Naive thymus-derived CD4-positive, alpha-beta T cell (primary cell): ENCODE data around the gene TMEM42. TPM values are rescaled to one million over a fixed set of nuclear protein-coding genes. Genes with fewer than 3 reads are reported as not detected.
A peak's percentile ranks its signal among the peaks of the same experiment; 100 is the strongest.

ENCODE experiments used
- ATAC-seq: fragments of 150-1000 bp; cut with Tn5 transposase; 2 replicates; pipeline ENCODE4 v1.10.0; 2021; ENCODE audit warnings: mild to moderate bottlenecking, moderate library complexity
- CTCF ChIA-PET: fragments of 350-600 bp; sonication (Branson Sonifier 250); formaldehyde crosslinking; loops from one replicate; lab custom pipeline; 2021; ENCODE audit warnings: antibody characterized with exemption; lab: Charles Lee
- POLR2A ChIA-PET: fragments of 350-600 bp; sonication (Branson Sonifier 250); formaldehyde crosslinking; loops from one replicate; lab custom pipeline; 2021; ENCODE audit warnings: antibody characterized with exemption, inconsistent platforms; lab: Charles Lee
- DNase-seq, 9 donors: peaks; one replicate each; pipeline versions ENCODE4 v3.0.0 to v3.0.0-alpha.2; 2020 to 2022; ENCODE audit warnings: mixed read lengths in 1 of 9
- H3K27ac ChIP-seq: one replicate; pipeline ENCODE4 v1.7.0; 2013; ENCODE audit warnings: mild to moderate bottlenecking, low read depth, low read length, moderate library complexity
- H3K27me3 ChIP-seq, 2 donors: one replicate each; pipeline ENCODE4 v1.7.0; 2013; ENCODE audit warnings: low read length in 2 of 2, mild to moderate bottlenecking in 2 of 2, moderate library complexity in 2 of 2; ENCODE audit not compliant: control insufficient read depth in 2 of 2, insufficient read depth in 2 of 2
- H3K36me3 ChIP-seq, 3 experiments: 1 replicate in 2 of 3; 2 replicates in 1 of 3; pipeline ENCODE4 v1.7.0; 2013; ENCODE audit warnings: low read length in 3 of 3, mild to moderate bottlenecking in 3 of 3, moderate library complexity in 1 of 3; ENCODE audit not compliant: insufficient read depth in 3 of 3, control insufficient read depth in 2 of 3
- H3K4me1 ChIP-seq, 2 donors: one replicate each; pipeline ENCODE4 v1.7.0; 2013; ENCODE audit warnings: low read length in 2 of 2, mild to moderate bottlenecking in 2 of 2, moderate library complexity in 1 of 2; ENCODE audit not compliant: control insufficient read depth in 2 of 2, insufficient read depth in 2 of 2
- H3K4me3 ChIP-seq: 2 replicates; pipeline ENCODE4 v1.7.0; 2013; ENCODE audit warnings: mild to moderate bottlenecking, low read length
- H3K9me3 ChIP-seq, 3 experiments: 1 replicate in 2 of 3; 2 replicates in 1 of 3; pipeline ENCODE4 v1.7.0; 2013; ENCODE audit warnings: low read length in 3 of 3; ENCODE audit not compliant: control insufficient read depth in 2 of 3
- H3K27ac Mint-ChIP-seq, 9 donors: one replicate each; pipeline ENCODE4 v1.8.0; 2020 to 2022; ENCODE audit warnings: mixed read lengths in 9 of 9, mild to moderate bottlenecking in 8 of 9, moderate library complexity in 5 of 9, inconsistent platforms in 2 of 9
- H3K27me3 Mint-ChIP-seq, 5 donors: one replicate each; pipeline ENCODE4 v1.8.0; 2021 to 2022; ENCODE audit warnings: mixed read lengths in 5 of 5, mild to moderate bottlenecking in 1 of 5
- H3K36me3 Mint-ChIP-seq, 5 donors: one replicate each; pipeline ENCODE4 v1.8.0; 2020 to 2022; ENCODE audit warnings: mixed read lengths in 5 of 5, mild to moderate bottlenecking in 3 of 5, inconsistent platforms in 1 of 5
- H3K4me1 Mint-ChIP-seq, 7 donors: one replicate each; pipeline ENCODE4 v1.8.0; 2020 to 2022; ENCODE audit warnings: mixed read lengths in 7 of 7, mild to moderate bottlenecking in 3 of 7, inconsistent platforms in 1 of 7
- H3K4me3 Mint-ChIP-seq, 10 donors: one replicate each; pipeline ENCODE4 v1.8.0; 2020 to 2022; ENCODE audit warnings: mild to moderate bottlenecking in 10 of 10, mixed read lengths in 10 of 10, moderate library complexity in 6 of 10, inconsistent platforms in 2 of 10
- H3K9me3 Mint-ChIP-seq, 11 donors: one replicate each; pipeline ENCODE4 v1.8.0; 2020 to 2022; ENCODE audit warnings: mixed read lengths in 11 of 11, mild to moderate bottlenecking in 4 of 11, inconsistent platforms in 1 of 11, moderate library complexity in 1 of 11
- intact Hi-C, 2 donors: fragments of 100-400 bp; cut with micrococcal nuclease; formaldehyde crosslinking; loops; one replicate each; pipeline ENCODE4 v1.15.1; 2023
- polyA plus RNA-seq, 2 donors: library from polyadenylated mRNA; unstranded; fragments of 300-500 nt; fragmentation: Illumina TruSeq; gene quantifications; one replicate each; pipeline ENCODE4 v1.2.3, GENCODE V29; 2021
- total RNA-seq, 6 experiments: library from RNA in 5 of 6; stranded (reverse) in 5 of 6; gene quantifications; 1 replicate in 5 of 6; 2 replicates in 1 of 6; pipeline ENCODE4 v1.2.3 and lab custom pipeline; 2021 to 2026

The TMEM42 gene
- total and polyA plus RNA-seq, 7 experiments from 2014 or later: 12.1 to 74.5 (median 24.6) TPM

GRCh38 chr3:44831232-44831631 lies 30.5 kb upstream of the TMEM42 start:
- no peak overlapping the region for H3K27ac ChIP-seq
- H3K9me3 ChIP-seq: peaks cover 0 to 4% (median 0%) of the 10 kb centered on the region in 3 experiments
- ChIA-PET POLR2A (interaction anchor here (0.6 kb wide), 1 partner anchor 11 kb away, joined by 5 read pairs; no protein-coding TSS in a partner anchor), CTCF (no interaction called here)
- H3K9me3 Mint-ChIP-seq: peaks cover 0 to 8% (median 5%) of the 10 kb centered on the region in 11 donors
- ATAC-seq: no peak
- no peaks in the 10 kb centered on the region for H3K4me1 Mint-ChIP-seq
- H3K27me3 Mint-ChIP-seq: no peaks in the 10 kb centered on the region
- peak overlapping the region in 1 of 9 donors; percentile 31 for H3K27ac Mint-ChIP-seq
- H3K4me1 ChIP-seq: no peaks in the 10 kb centered on the region
- DNase-seq: no peak
- H3K4me3 Mint-ChIP-seq: no peak overlapping the region
- no peak overlapping the region for H3K4me3 ChIP-seq
- H3K36me3 ChIP-seq: no peaks in the 10 kb centered on the region
- intact Hi-C loops: no loop called here
- no peaks in the 10 kb centered on the region for H3K27me3 ChIP-seq
- peaks cover 0 to 45% (median 4%) of the 10 kb centered on the region in 5 donors for H3K36me3 Mint-ChIP-seq

- H3K9me3 Mint-ChIP-seq: peaks cover 6 to 16% (median 10%) of the 10 kb centered on the region in 11 donors
- H3K36me3 ChIP-seq: no peaks in the 10 kb centered on the region
- DNase-seq (no peak), ATAC-seq (no peak)
- H3K36me3 Mint-ChIP-seq: peaks cover 3 to 53% (median 7%) of the 10 kb centered on the region in 5 donors
- no peaks in the 10 kb centered on the region for H3K27me3 Mint-ChIP-seq
- ChIA-PET CTCF (interaction anchor here (0.6 kb wide), 1 partner anchor 524 kb away, joined by 3 read pairs; no protein-coding TSS in a partner anchor), POLR2A (interaction anchor here (0.6 kb wide), 1 partner anchor 25 kb away, joined by 3 read pairs; no protein-coding TSS in a partner anchor)
- no peak overlapping the region for H3K27ac Mint-ChIP-seq
- no peaks in the 10 kb centered on the region for H3K4me1 ChIP-seq
- H3K27me3 ChIP-seq: no peaks in the 10 kb centered on the region
- H3K9me3 ChIP-seq: peaks cover 0 to 11% (median 0%) of the 10 kb centered on the region in 3 experiments
- intact Hi-C loops: no loop called here
- no peak overlapping the region for H3K4me3 Mint-ChIP-seq
- H3K27ac ChIP-seq: no peak overlapping the region
- no peak overlapping the region for H3K4me3 ChIP-seq
- H3K4me1 Mint-ChIP-seq: no peaks in the 10 kb centered on the region
These were observed 29.7 kb upstream of the TMEM42 start for GRCh38 chr3:44832032-44832431.

DNA sequence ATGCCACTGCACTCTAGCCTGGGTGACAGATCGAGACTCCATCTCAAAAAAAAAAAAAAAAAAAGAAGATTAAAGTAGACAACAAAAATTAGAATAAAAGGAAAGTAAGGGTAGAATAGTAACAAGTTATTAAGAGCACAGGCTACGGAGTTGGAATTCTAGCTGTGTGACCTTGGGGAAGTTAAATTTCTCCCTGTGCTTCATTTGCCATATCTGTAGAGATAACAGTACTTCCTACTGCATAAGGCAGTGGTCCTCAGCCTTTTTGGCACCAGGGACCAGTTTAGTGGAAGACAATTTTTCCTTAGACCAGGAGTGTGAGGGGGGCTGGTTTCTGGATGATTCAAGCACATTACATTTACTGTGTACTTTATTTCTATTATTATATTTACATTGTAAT lies 28.7 kb upstream of the TMEM42 start:
- Mint-ChIP-seq H3K27ac (no peak overlapping the region), H3K9me3 (peaks cover 6 to 22% (median 12%) of the 10 kb centered on the region in 11 donors), H3K36me3 (peaks cover 3 to 57% (median 7%) of the 10 kb centered on the region in 5 donors), H3K4me3 (no peak overlapping the region), H3K27me3 (no peaks in the 10 kb centered on the region), H3K4me1 (no peaks in the 10 kb centered on the region)
- ChIA-PET CTCF (no interaction called here), POLR2A (no interaction called here)
- no peaks in the 10 kb centered on the region for H3K36me3 ChIP-seq
- no peak overlapping the region for H3K4me3 ChIP-seq
- no peak for ATAC-seq
- no peaks in the 10 kb centered on the region for H3K27me3 ChIP-seq
- intact Hi-C loops: no loop called here
- H3K27ac ChIP-seq: no peak overlapping the region
- no peaks in the 10 kb centered on the region for H3K4me1 ChIP-seq
- DNase-seq: no peak
- H3K9me3 ChIP-seq: peaks cover 0 to 14% (median 0%) of the 10 kb centered on the region in 3 experiments

- ChIA-PET CTCF (no interaction called here), POLR2A (no interaction called here)
- intact Hi-C loops: no loop called here
- H3K4me3 ChIP-seq: no peak overlapping the region
- no peaks in the 10 kb centered on the region for H3K27me3 Mint-ChIP-seq
- H3K36me3 Mint-ChIP-seq: peaks cover 3 to 61% (median 7%) of the 10 kb centered on the region in 5 donors
- H3K9me3 Mint-ChIP-seq: peaks cover 6 to 22% (median 13%) of the 10 kb centered on the region in 11 donors
- H3K27ac ChIP-seq: no peak overlapping the region
- ATAC-seq (no peak), DNase-seq (no peak)
- no peaks in the 10 kb centered on the region for H3K4me1 Mint-ChIP-seq
- H3K4me3 Mint-ChIP-seq: no peak overlapping the region
- peaks cover 0 to 14% (median 0%) of the 10 kb centered on the region in 3 experiments for H3K9me3 ChIP-seq
- H3K27ac Mint-ChIP-seq: no peak overlapping the region
- H3K36me3 ChIP-seq: no peaks in the 10 kb centered on the region
- H3K27me3 ChIP-seq: no peaks in the 10 kb centered on the region
- H3K4me1 ChIP-seq: no peaks in the 10 kb centered on the region
These were observed 28.3 kb upstream of the TMEM42 start for GRCh38 chr3:44833394-44833793.

DNA sequence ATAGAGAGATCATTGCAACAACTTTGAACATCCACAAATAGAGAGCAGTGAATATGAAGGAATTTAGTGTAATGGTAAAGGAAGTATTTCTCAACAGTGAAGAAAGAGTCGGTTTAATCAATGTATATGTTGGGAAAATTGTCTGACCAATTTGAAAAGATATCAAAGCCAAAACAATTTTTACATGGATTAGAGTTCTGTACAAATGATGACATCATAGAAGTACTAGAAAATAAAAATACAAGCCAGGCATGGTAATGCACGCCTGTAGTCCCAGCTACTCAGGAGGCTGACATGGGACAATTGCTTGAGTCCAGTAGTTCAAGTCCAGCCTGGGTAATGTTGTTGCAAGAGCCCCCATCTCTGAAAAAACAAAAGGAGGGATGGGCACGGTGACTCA lies 26.0 kb upstream of the TMEM42 start:
- Histone ChIP-seq H3K36me3 (no peaks in the 10 kb centered on the region), H3K9me3 (peaks cover 0 to 14% (median 0%) of the 10 kb centered on the region in 3 experiments), H3K27me3 (no peaks in the 10 kb centered on the region), H3K4me1 (no peaks in the 10 kb centered on the region), H3K4me3 (no peak overlapping the region), H3K27ac (no peak overlapping the region)
- ChIA-PET CTCF (no interaction called here), POLR2A (interaction anchor here (0.6 kb wide), 1 partner anchor 331 kb away, joined by 3 read pairs; no protein-coding TSS in a partner anchor)
- Mint-ChIP-seq H3K36me3 (peaks cover 3 to 66% (median 11%) of the 10 kb centered on the region in 5 donors), H3K9me3 (peaks cover 6 to 27% (median 13%) of the 10 kb centered on the region in 11 donors), H3K4me1 (no peaks in the 10 kb centered on the region), H3K27ac (no peak overlapping the region), H3K4me3 (no peak overlapping the region), H3K27me3 (no peaks in the 10 kb centered on the region)
- intact Hi-C loops: no loop called here
- DNase-seq (no peak), ATAC-seq (no peak)

- ChIA-PET POLR2A (no interaction called here), CTCF (no interaction called here)
- no peak for DNase-seq
- H3K9me3 ChIP-seq: peaks cover 0 to 3% (median 0%) of the 10 kb centered on the region in 3 experiments
- peaks cover 0 to 9% (median under 1%) of the 10 kb centered on the region in 11 donors for H3K9me3 Mint-ChIP-seq
- no peaks in the 10 kb centered on the region for H3K27me3 ChIP-seq
- H3K27me3 Mint-ChIP-seq: no peaks in the 10 kb centered on the region
- no peak overlapping the region for H3K27ac Mint-ChIP-seq
- no peaks in the 10 kb centered on the region for H3K36me3 ChIP-seq
- H3K4me1 ChIP-seq: no peaks in the 10 kb centered on the region
- no peaks in the 10 kb centered on the region for H3K4me1 Mint-ChIP-seq
- peaks cover 0 to 58% (median 0%) of the 10 kb centered on the region in 5 donors for H3K36me3 Mint-ChIP-seq
- H3K27ac ChIP-seq: no peak overlapping the region
- H3K4me3 ChIP-seq: no peak overlapping the region
- no peak overlapping the region for H3K4me3 Mint-ChIP-seq
- ATAC-seq: no peak
- intact Hi-C loops: no loop called here
These were observed 19.3 kb upstream of the TMEM42 start for GRCh38 chr3:44842376-44842775.
